H9 (cell line): ENCODE results near the gene SURF4. TPM values are rescaled to one million over a fixed set of nuclear protein-coding genes. Genes with fewer than 3 reads are reported as not detected.

Experiments used
- DNase-seq: peaks from one replicate; pipeline ENCODE4 v3.0.0-alpha.2; 2017
- H2AFZ ChIP-seq: one replicate; pipeline ENCODE4 v1.6.1; 2013; ENCODE audit warnings: mild to moderate bottlenecking, low read length, control low read depth, moderate library complexity
- H2AK5ac ChIP-seq: 2 replicates; pipeline ENCODE4 v1.6.1; 2013; ENCODE audit warnings: low read length, control low read depth, mixed read lengths; ENCODE audit not compliant: insufficient read length
- H2BK120ac ChIP-seq: one replicate; pipeline ENCODE4 v1.6.1; 2013; ENCODE audit warnings: low read depth, mild to moderate bottlenecking, low read length, control low read depth, inconsistent platforms; ENCODE audit not compliant: poor library complexity, severe bottlenecking
- H2BK12ac ChIP-seq: 2 replicates; pipeline ENCODE4 v1.6.1; 2013; ENCODE audit warnings: low read length, control low read depth, mixed read lengths, low read depth; ENCODE audit not compliant: insufficient read length
- H2BK15ac ChIP-seq: 2 replicates; pipeline ENCODE4 v1.6.1; 2013; ENCODE audit warnings: low read depth, low read length, control low read depth
- H2BK20ac ChIP-seq: one replicate; pipeline ENCODE4 v1.6.1; 2013; ENCODE audit warnings: low read depth, mild to moderate bottlenecking, low read length, control low read depth, inconsistent platforms; ENCODE audit not compliant: poor library complexity, severe bottlenecking
- H2BK5ac ChIP-seq: 2 replicates; pipeline ENCODE4 v1.6.1; 2013; ENCODE audit warnings: low read length, control low read depth, mixed read lengths; ENCODE audit not compliant: insufficient read length
- H3K14ac ChIP-seq: 2 replicates; pipeline ENCODE4 v1.6.1; 2013; ENCODE audit warnings: low read length, control low read depth; ENCODE audit not compliant: insufficient read depth
- H3K18ac ChIP-seq: 2 replicates; pipeline ENCODE4 v1.6.1; 2013; ENCODE audit warnings: low read depth, mild to moderate bottlenecking, mixed read lengths, low read length, control low read depth; ENCODE audit not compliant: insufficient read length
- H3K23ac ChIP-seq: 2 replicates; pipeline ENCODE4 v1.6.1; 2013; ENCODE audit warnings: low read length, control low read depth, mixed read lengths, low read depth; ENCODE audit not compliant: insufficient read length
- H3K23me2 ChIP-seq: 2 replicates; pipeline ENCODE4 v1.6.1; 2013; ENCODE audit warnings: low read depth, mild to moderate bottlenecking, mixed read lengths, low read length, control low read depth; ENCODE audit not compliant: insufficient read length, poor library complexity, severe bottlenecking
- H3K27ac ChIP-seq: 2 replicates; pipeline ENCODE4 v1.5.1; 2013; ENCODE audit warnings: low read length, control low read depth, mixed read lengths, low read depth; ENCODE audit not compliant: insufficient read length
- H3K27me3 ChIP-seq: 2 replicates; pipeline ENCODE4 v1.6.1; 2013; ENCODE audit warnings: low read length, control low read depth, inconsistent platforms; ENCODE audit not compliant: insufficient read depth
- H3K4ac ChIP-seq: 2 replicates; pipeline ENCODE4 v1.6.1; 2013; ENCODE audit warnings: low read depth, mild to moderate bottlenecking, control low read depth, inconsistent platforms, low read length, moderate library complexity
- H3K4me1 ChIP-seq: 2 replicates; pipeline ENCODE4 v1.6.1; 2013; ENCODE audit warnings: low read length, control low read depth, inconsistent platforms; ENCODE audit not compliant: insufficient read depth
- H3K4me2 ChIP-seq: 2 replicates; pipeline ENCODE4 v1.6.1; 2013; ENCODE audit warnings: low read length, control low read depth, mixed read lengths; ENCODE audit not compliant: insufficient read length, insufficient read depth
- H3K56ac ChIP-seq: 2 replicates; pipeline ENCODE4 v1.6.1; 2013; ENCODE audit warnings: low read depth, mild to moderate bottlenecking, mixed read lengths, low read length, control low read depth; ENCODE audit not compliant: insufficient read length
- H3K79me1 ChIP-seq: 2 replicates; pipeline ENCODE4 v1.6.1; 2013; ENCODE audit warnings: low read depth, mild to moderate bottlenecking, moderate library complexity, low read length, control low read depth, inconsistent platforms; ENCODE audit not compliant: insufficient read depth, poor library complexity, severe bottlenecking
- H3K79me2 ChIP-seq: 2 replicates; pipeline ENCODE4 v1.6.1; 2013; ENCODE audit warnings: low read length, control low read depth, inconsistent platforms; ENCODE audit not compliant: insufficient read depth
- H3K9ac ChIP-seq: 2 replicates; pipeline ENCODE4 v1.6.1; 2013; ENCODE audit warnings: low read length, control low read depth, mixed read lengths; ENCODE audit not compliant: insufficient read length; ENCODE audit errors: extremely low read depth
- H3K9me3 ChIP-seq: one replicate; pipeline ENCODE4 v1.6.1; 2013; ENCODE audit warnings: low read depth, low read length, inconsistent platforms; ENCODE audit not compliant: control insufficient read depth
- H3T11ph ChIP-seq: one replicate; pipeline ENCODE4 v1.6.1; 2013; ENCODE audit warnings: mild to moderate bottlenecking, low read length, control low read depth, inconsistent platforms
- H4K20me1 ChIP-seq: one replicate; pipeline ENCODE4 v1.6.1; 2013; ENCODE audit not compliant: control insufficient read depth, insufficient read length, insufficient read depth
- H4K5ac ChIP-seq: 2 replicates; pipeline ENCODE4 v1.6.1; 2013; ENCODE audit warnings: low read depth, mild to moderate bottlenecking, mixed read lengths, low read length, control low read depth; ENCODE audit not compliant: insufficient read length
- H4K8ac ChIP-seq: replicated peaks from 2 replicates; pipeline ENCODE4 v1.6.1; 2013; ENCODE audit warnings: low read length, control low read depth, mixed read lengths, low read depth; ENCODE audit not compliant: insufficient read length
- H4K91ac ChIP-seq: 2 replicates; pipeline ENCODE4 v1.6.1; 2013; ENCODE audit warnings: low read depth, mild to moderate bottlenecking, moderate library complexity, mixed read lengths, low read length, control low read depth; ENCODE audit not compliant: insufficient read length
- H3K27ac Mint-ChIP-seq, 3 experiments: 2 replicates in 2 of 3; 3 replicates in 1 of 3; pipeline ENCODE4 v1.8.0; 2020 to 2021; ENCODE audit warnings: mixed read lengths in 3 of 3, mild to moderate bottlenecking in 1 of 3, moderate library complexity in 1 of 3
- H3K27me3 Mint-ChIP-seq: 2 replicates; pipeline ENCODE4 v1.8.0; 2021; ENCODE audit warnings: low read depth, mild to moderate bottlenecking, moderate library complexity, mixed read lengths
- H3K36me3 Mint-ChIP-seq, 3 experiments: 2 replicates in 2 of 3; 3 replicates in 1 of 3; pipeline ENCODE4 v1.8.0; 2020 to 2021; ENCODE audit warnings: low read depth in 3 of 3, mixed read lengths in 3 of 3; ENCODE audit not compliant: insufficient read depth in 1 of 3
- H3K4me1 Mint-ChIP-seq, 2 experiments: 2 replicates each; pipeline ENCODE4 v1.8.0; 2020; ENCODE audit warnings: mixed read lengths in 2 of 2
- H3K4me3 Mint-ChIP-seq, 2 experiments: 2 replicates in 1 of 2; 3 replicates in 1 of 2; pipeline ENCODE4 v1.8.0; 2020 to 2021; ENCODE audit warnings: mild to moderate bottlenecking in 2 of 2, mixed read lengths in 2 of 2, moderate library complexity in 1 of 2
- H3K9me3 Mint-ChIP-seq, 2 experiments: 2 replicates in 1 of 2; 3 replicates in 1 of 2; pipeline ENCODE4 v1.8.0; 2020; ENCODE audit warnings: mild to moderate bottlenecking in 2 of 2, mixed read lengths in 2 of 2, moderate library complexity in 1 of 2
- WGBS: extraction: QIAGEN DNeasy Blood & Tissue Kit; methylation state at CpG from one replicate; pipeline ENCODE4 v1.1.7; 2013; ENCODE audit warnings: missing lambda C conversion rate, low lambda C conversion rate, mixed read lengths; ENCODE audit not compliant: insufficient read length; ENCODE audit errors: extremely low coverage; 5-methylcytosine and 5-hydroxymethylcytosine counted together
- total RNA-seq: library from RNA; stranded (reverse); gene quantifications from 2 replicates; pipeline ENCODE4 v1.2.1, GENCODE V29; 2021
- TF ChIP-seq, protein P1 (sequence below): fragments of 200-600 bp; sonication (generic); conservative IDR thresholded peaks from 3 replicates; pipeline ENCODE4 v1.8.0; 2021; ENCODE audit warnings: antibody characterized with exemption, mild to moderate bottlenecking

The SURF4 gene
- total RNA-seq, 1 experiment from 2014 or later: 146 TPM

DNA sequence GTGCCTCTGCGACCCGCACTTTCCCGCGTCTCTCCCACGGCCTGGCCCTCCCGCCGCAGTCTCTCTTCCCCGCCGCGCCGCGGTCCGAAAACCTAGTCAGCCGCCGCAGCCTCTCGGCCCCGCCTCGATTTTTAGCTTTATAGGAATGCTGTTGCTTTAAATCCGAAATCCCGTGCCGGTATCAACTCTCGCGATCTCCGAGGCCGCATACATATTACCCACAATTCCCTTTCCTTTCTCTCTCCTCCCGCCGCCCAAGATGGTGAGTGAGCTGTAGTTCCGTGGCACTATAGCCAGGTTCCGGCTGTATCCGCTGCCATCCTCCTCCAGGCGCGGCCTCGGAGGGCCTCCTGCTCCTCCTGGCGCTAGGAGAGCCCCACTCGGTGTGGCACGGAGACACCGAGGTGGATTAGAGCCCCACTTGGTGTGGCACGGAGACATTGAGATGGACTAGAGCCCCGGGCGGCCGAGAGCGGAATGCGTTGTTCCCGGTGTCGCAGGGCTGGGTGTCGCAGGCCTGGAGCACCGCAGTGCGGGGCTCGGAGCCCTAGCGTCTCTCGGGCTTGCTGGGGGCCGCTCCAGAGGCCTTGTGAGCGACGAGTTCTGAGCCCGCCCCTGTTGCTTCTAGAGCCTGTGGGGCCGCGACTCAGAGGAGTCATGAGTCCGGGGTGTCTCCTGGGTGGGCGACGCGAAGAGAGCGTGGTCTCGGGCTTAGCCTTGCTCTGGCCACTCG lies 27.7 kb downstream of the SURF4 start, which contains the start of the genes MED22 and RPL7A:
TSS of gene MED22 (minus strand) at position 147 of the 733 bp plus-strand sequence. CDS start 1,469 bp downstream, outside the sequence.
TSS of gene RPL7A (plus strand) at position 234 of the 733 bp plus-strand sequence. CDS start at position 260, 26 bp downstream.
- H3K4me2 ChIP-seq: peak within 1 kb of the TSS; percentile 98
- H3K79me1 ChIP-seq: peaks cover 10% of the 10 kb centered on the region
- no peaks in the 10 kb centered on the region for H4K20me1 ChIP-seq
- no CpG with 5 or more reads among the region's 64 CpGs for WGBS
- H3K56ac ChIP-seq: no peak within 1 kb of the TSS
- H4K5ac ChIP-seq: peak within 1 kb of the TSS; percentile 81
- peaks cover 22 to 34% of the 10 kb centered on the region in 2 experiments for H3K4me1 Mint-ChIP-seq
- peak within 1 kb of the TSS; percentile 99 for H3K9ac ChIP-seq
- no peak within 1 kb of the TSS for H2AFZ ChIP-seq
- H2BK5ac ChIP-seq: peak within 1 kb of the TSS; percentile 87
- peaks cover 5% of the 10 kb centered on the region for H3K23me2 ChIP-seq
- H3K36me3 Mint-ChIP-seq: peaks cover 61 to 88% (median 82%) of the 10 kb centered on the region in 3 experiments
- peaks cover 13% of the 10 kb centered on the region; the same call in 1 of the 2 replicates for H3K79me2 ChIP-seq
- H3K4me1 ChIP-seq: no peaks in the 10 kb centered on the region; the same call in 1 of the 2 replicates
- peak within 1 kb of the TSS; percentile 97 for H4K91ac ChIP-seq
- peak within 1 kb of the TSS; percentile 77 for H3K4ac ChIP-seq
- H3K9me3 Mint-ChIP-seq: peaks cover 0 to 3% of the 10 kb centered on the region in 2 experiments; a peak in 1 of 5 replicates
- H3K27ac Mint-ChIP-seq: peak within 1 kb of the TSS; percentile 97 to 100 (median 99)
- no peak within 1 kb of the TSS for H4K8ac ChIP-seq
- TF ChIP-seq, protein P1, sequence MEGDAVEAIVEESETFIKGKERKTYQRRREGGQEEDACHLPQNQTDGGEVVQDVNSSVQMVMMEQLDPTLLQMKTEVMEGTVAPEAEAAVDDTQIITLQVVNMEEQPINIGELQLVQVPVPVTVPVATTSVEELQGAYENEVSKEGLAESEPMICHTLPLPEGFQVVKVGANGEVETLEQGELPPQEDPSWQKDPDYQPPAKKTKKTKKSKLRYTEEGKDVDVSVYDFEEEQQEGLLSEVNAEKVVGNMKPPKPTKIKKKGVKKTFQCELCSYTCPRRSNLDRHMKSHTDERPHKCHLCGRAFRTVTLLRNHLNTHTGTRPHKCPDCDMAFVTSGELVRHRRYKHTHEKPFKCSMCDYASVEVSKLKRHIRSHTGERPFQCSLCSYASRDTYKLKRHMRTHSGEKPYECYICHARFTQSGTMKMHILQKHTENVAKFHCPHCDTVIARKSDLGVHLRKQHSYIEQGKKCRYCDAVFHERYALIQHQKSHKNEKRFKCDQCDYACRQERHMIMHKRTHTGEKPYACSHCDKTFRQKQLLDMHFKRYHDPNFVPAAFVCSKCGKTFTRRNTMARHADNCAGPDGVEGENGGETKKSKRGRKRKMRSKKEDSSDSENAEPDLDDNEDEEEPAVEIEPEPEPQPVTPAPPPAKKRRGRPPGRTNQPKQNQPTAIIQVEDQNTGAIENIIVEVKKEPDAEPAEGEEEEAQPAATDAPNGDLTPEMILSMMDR: no peak
- H3K27me3 Mint-ChIP-seq: no peaks in the 10 kb centered on the region
- peak within 1 kb of the TSS; percentile 5 for H3K27ac ChIP-seq
- no peak within 1 kb of the TSS for H2BK20ac ChIP-seq
- no peak within 1 kb of the TSS for H3T11ph ChIP-seq
- peak within 1 kb of the TSS; percentile 97 for H3K14ac ChIP-seq
- peak; percentile 94 for DNase-seq
- no peaks in the 10 kb centered on the region for H3K27me3 ChIP-seq
- H3K9me3 ChIP-seq: no peaks in the 10 kb centered on the region
- H2BK12ac ChIP-seq: no peak within 1 kb of the TSS
- peak within 1 kb of the TSS; percentile 55 for H2AK5ac ChIP-seq
- H3K18ac ChIP-seq: peak within 1 kb of the TSS; percentile 94
- peak within 1 kb of the TSS; percentile 95 to 99 for H3K4me3 Mint-ChIP-seq
- H3K23ac ChIP-seq: peak within 1 kb of the TSS; percentile 4
- H2BK15ac ChIP-seq: no peak within 1 kb of the TSS
- no peak within 1 kb of the TSS for H2BK120ac ChIP-seq
